Measurements from ENCODE around the gene CEP43. TPM values are rescaled to one million over a fixed set of nuclear protein-coding genes. Genes with fewer than 3 reads are reported as not detected.

Gene CEP43
- total RNA-seq: 18.8 TPM

DNA sequence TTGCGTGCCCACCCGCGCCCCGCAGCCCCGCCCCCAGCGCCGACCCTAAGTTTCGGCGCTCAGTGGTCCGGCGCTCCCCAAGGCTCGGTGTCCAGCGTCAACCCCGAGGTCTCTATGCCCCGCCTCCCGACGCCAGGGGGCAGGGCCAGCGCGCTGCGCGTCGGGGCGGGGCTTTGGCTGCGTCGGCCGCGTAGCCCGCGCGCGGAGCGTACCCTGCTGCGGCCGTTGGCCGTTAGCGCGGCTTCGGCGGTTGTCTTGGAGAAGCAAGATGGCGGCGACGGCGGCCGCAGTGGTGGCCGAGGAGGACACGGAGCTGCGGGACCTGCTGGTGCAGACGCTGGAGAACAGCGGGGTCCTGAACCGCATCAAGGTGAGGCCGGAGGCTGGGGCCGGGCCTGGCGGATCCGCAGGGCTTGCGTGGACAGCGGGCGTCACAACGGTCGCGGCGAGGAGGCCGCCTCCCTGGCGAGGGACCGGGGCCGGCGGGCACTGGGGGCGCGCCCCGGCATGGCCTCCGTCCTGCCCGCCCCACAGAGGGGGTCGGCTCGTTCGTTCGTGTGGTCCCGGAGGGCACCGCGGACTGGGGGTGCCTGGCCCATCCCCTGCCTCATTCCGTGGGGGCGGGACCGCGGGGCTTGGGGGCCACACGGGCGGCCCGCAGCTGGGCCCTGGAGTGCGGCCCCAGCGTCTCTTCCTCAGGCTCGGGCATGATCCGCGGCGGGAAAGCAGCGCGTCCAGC lies at the start of gene CEP43:
CEP43 (plus strand) TSS at position 253 of the 739 bp plus-strand sequence; CDS start at position 269, 16 bp downstream.
- peak; percentile 95 for DNase-seq (ENCODE audit: low spot score)

GRCh38 chr6:166949528-166950442 lies 49.4 kb upstream of the CEP43 start:
- no peak for DNase-seq (ENCODE audit: low spot score)

- no peak for DNase-seq (ENCODE audit: low spot score)
These were observed 48.8 kb upstream of the CEP43 start for GRCh38 chr6:166950443-166950821.

DNA sequence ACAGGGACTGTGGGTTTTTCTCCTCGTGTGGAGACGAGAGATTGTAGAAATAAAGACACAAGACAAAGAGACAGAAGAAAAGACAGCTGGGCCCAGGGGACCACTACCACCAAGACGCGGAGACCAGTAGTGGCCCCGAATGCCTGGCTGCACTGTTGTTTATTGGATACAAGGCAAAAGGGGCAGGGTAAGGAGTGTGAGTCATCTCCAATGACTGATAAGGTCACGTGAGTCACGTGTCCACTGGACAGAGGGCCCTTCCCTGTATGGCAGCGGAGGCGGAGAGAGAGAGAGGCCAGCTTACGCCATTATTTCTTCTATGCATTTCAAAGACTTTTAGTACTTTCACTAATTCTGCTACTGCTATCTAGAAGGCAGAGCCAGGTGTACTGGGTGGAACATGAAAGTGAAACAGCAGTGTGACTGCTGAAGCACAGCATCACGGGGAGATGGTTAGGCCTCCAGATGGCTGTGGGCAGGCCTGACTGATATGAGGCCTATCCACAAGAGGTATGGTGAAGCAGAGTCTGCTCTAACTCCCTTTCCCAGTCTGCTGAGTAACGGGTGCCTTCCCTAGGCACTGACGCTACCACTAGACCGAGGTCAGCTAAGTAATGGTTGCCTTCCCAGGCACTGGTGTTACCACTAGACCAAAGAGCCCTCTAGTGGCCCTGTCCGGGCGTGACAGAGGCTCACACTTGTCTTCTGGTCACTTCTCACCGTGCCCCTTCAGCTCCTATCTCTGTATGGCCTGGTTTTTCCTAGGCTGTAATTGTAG lies 48.1 kb upstream of the CEP43 start:
- DNase-seq (ENCODE audit: low spot score): peak; percentile 78

DNA sequence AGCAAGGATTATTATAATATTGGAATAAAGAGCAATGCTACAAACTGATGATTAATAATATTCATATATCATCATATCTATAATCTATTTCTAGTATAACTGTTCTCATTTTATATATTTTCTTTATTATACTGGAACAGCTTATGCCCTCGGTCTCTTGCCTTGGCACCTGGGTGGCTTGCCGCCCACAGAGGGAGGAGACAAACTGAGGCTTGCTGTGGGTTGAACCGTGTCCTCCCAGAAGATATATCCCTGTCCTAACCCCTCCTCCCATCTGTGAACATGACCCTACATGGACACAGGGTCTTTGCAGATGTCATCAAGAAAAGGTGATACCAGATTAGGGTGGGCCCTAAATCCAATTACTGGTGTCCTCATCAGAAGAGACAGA lies 47.5 kb upstream of the CEP43 start:
- DNase-seq (ENCODE audit: low spot score): no peak

DNA sequence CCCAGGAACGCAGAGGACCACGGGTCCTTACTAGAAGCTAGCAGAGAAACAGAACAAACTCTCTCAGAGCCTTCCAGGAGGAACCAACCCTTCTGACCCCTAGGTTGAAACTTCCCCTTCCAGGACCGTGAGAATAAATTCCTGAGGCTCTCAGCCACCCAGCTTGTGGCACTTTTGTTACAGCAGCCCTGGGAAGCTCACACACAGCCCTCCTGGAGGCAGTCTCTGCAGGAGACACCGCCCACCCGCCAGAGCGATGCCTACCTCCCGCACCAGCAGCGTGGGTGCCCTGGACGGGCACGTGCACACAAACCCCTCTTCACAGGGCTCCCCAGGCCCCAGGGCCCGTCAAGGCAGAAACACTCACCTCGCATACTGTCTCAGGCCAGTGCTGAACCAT lies 47.1 kb upstream of the CEP43 start:
- no peak for DNase-seq (ENCODE audit: low spot score)

GRCh38 chr6:166952567-166953486 lies 46.4 kb upstream of the CEP43 start:
- no peak for DNase-seq (ENCODE audit: low spot score)

DNA sequence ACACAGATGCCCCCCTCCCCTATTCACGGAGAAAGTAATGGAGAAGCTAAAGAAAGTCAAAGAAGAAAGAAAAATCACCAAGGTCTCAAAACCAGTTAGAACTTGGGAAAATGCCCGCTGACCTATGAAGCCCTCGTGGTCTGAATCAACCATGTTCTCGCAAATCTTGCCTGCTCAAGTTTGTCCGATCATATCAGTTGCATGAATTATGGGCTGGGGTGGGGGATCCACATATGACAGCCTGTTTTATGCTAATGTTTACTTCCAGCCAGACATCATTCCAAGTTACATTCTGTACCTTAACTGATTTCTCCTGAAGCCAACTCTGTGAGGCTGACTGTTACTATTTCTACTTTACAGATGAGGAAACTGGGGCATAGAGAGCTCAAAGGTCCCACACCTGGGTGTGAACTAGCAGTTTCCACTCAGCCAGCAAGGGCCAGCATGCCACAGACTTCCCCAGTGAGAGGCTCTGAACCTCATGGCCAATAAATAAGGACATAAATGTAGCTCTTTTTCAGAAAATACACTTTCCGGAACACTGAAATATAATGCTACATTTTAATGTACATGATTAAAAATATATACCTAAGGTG lies 45.0 kb upstream of the CEP43 start:
- no peak for DNase-seq (ENCODE audit: low spot score)

DNA sequence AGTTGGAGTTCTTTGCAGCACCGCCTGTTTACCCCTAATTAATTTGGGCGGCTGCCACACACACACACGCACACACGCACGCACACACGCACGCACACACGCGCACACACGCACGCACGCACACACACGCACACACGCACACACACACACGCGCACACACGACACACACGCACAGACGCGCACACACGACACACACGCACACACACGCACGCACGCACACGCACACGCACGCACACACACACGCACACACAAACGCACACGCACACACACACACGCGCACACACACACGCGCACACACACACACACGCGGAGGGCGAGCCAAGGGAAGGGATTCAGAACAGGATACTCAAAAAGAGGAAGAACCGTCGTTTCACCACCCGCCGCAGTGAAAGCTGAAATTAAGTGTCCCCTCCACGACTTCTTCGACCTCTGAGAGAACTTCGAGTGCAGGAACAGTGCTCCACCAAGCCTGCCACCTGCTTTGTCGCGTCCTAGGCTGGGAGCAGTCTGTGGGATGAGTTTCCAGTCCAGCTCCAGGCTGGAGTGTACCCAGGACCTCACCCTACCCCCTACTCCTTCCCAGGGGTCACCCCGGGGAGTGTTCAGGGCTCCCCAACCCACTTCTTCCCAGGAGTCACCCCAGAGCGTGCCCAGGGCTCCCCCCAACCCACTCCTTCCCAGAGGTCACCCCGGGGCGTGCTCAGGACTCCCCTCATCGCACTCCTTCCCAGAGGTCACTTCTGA lies 43.9 kb upstream of the CEP43 start:
- no peak for DNase-seq (ENCODE audit: low spot score)

GRCh38 chr6:166955865-166956443 lies 43.2 kb upstream of the CEP43 start:
- no peak for DNase-seq (ENCODE audit: low spot score)

DNA sequence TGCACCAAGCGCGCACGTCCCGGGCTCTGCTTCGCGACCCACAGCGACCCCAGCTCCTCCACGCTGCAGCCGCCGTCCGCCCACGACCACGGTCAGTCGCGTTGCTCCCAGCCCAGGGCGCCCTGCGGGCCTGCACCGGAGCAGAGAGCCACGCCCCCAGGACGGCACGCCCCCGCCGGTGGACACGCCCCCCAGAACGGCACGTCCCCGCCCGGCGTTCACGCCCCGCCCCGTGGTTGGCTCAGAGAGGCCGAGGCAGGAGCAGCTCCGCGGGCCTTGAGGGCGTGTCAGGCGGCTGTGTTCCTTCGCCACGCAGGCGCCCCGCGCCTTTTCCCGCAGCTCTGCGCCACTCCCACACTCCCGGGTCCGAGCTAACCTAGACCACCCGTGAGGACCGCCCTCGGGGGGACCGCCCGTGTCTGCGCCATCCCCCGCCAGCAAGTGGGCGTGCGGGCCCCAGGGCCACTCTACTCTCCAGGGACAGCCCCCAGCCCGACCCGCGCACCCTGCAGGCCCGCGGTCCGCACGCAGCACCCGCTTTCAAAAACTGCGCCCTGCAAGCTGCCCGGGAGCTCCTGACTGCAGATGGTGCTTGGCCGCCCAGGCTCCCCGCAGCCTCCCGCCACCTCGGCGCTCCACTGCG lies 42.6 kb upstream of the CEP43 start, which contains the start of gene RNASET2:
RNASET2 (minus strand) TSS at position 107 of the 643 bp plus-strand sequence. CDS start 368 bp downstream, outside the sequence.
- DNase-seq (ENCODE audit: low spot score): peak; percentile 98

DNA sequence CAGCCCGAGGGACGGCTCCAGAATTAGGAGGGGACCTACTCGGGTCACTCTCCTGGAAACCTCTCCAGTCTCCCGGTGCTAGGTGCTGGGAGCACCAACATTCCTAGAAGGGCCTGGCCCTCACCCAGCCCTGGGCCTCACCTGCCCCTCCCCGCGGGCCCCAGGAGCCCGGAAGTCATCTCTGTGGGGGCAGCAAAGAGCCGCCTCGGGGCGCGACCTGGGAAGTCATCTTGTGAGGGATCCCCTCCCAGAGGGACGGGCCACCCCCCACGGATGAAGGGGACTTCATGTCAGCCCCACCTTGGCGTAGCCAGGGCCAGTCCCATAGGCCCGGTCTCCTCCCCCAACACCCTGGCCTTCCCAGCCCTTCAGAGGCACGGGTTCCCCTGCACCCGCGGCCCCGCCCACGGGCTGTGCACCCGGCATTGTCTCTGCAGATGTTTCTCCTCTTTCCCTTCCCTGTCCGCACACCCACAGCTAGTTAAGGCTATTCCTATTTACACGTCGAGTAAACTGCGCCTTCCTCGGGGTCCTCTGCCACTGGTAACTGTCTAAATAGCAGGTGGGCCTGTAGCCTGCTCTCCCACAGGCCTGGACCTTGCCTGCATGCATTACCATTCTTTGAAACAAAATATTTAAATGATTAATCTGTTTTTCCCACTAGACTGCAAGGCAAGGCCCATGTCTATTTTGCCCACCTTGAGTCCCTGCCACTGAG lies 42.0 kb upstream of the CEP43 start:
- DNase-seq (ENCODE audit: low spot score): peak; percentile 53

DNA sequence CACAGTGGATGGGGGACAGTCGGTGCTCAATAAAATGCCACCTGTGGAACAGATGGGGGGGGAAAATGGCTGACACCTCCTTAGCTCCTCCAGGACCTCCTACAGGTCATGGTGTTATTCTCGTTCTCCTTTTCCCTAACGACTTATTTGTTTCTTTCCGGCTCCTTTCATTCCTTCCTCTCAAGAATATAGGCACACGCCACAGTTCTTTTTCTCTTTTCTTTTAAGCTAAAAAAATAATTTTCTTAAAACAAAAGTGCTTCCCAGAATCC lies 41.5 kb upstream of the CEP43 start:
- DNase-seq (ENCODE audit: low spot score): no peak

- peak; percentile 56 for DNase-seq (ENCODE audit: low spot score)
These were observed 40.0 kb upstream of the CEP43 start for GRCh38 chr6:166958926-166959861.

GRCh38 chr6:166959911-166960608 lies 39.1 kb upstream of the CEP43 start:
- DNase-seq (ENCODE audit: low spot score): no peak

DNA sequence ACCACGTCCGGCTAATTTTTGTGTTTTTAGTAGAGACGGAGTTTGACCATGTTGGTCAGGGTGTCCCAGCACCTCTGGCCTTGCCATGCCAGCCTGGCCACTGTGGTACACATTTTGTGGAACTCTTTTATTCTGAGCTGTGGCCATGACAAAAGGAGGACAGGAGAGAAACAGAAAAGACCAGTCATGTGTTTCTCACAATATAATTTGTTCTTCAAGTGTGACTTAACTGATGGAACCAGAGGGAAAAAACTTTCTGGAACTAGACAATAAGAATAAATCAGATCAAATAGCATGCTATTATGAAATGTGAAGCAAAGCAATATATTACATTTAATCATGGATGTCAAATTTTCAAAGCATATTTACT lies 38.6 kb upstream of the CEP43 start:
- DNase-seq (ENCODE audit: low spot score): no peak

DNA sequence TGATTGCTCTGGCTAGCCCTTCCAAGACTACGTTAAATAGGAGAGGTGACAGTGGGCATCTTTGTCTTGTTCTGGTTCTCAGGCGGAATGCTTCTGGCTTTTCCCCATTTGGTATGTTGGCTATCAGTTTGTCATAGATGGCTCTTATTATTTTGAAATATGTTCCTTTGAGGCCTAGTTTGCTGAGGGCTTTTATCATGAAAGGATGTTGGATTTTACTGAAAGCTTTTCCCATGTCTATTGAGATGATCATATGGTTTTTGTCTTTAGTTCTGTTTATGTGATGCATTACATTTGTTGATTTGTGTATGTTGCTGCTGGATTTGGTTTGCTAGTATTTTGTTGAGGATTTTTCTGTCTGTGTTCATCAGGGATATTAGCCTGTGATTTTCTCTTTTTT lies 32.9 kb upstream of the CEP43 start:
- DNase-seq (ENCODE audit: low spot score): no peak
